ACC112 (cell line): ENCODE results near the gene BOLL.
"Not testable (repeated sequence)": the region's sequence is repeated elsewhere in the genome, so short reads cannot be mapped to it uniquely, and the experiment has no call there.

Experiments
- H2AFZ ChIP-seq: fragments of 200-600 bp; sonication (generic); one replicate; pipeline ENCODE4 v1.6.0; 2017; ENCODE audit warnings: antibody characterized with exemption, low read length; ENCODE audit not compliant: unreplicated experiment
- H3K27ac ChIP-seq: fragments of 200-600 bp; sonication (generic); 2 replicates; pipeline ENCODE4 v1.5.1; 2014; ENCODE audit warnings: low read depth, mild to moderate bottlenecking, antibody characterized with exemption, low read length, moderate library complexity
- H3K27me3 ChIP-seq: fragments of 200-600 bp; sonication (generic); 2 replicates; pipeline ENCODE4 v1.6.1; 2014; ENCODE audit warnings: mild to moderate bottlenecking, antibody characterized with exemption, low read length, moderate library complexity, mixed read lengths; ENCODE audit not compliant: insufficient read depth
- H3K36me3 ChIP-seq: fragments of 200-600 bp; sonication (generic); 2 replicates; pipeline ENCODE4 v1.6.1; 2016; ENCODE audit warnings: mild to moderate bottlenecking, antibody characterized with exemption, low read length, moderate library complexity, mixed read lengths; ENCODE audit not compliant: insufficient read depth
- H3K4me1 ChIP-seq: fragments of 200-600 bp; sonication (generic); one replicate; pipeline ENCODE4 v1.6.1; 2016; ENCODE audit warnings: low read length, mixed read lengths; ENCODE audit not compliant: insufficient read depth, unreplicated experiment, control insufficient read depth
- H3K4me3 ChIP-seq: fragments of 200-600 bp; sonication (generic); 2 replicates; pipeline ENCODE4 v1.5.1; 2014; ENCODE audit warnings: mild to moderate bottlenecking, low read depth, low read length
- H3K79me2 ChIP-seq: fragments of 200-600 bp; sonication (generic); one replicate; pipeline ENCODE4 v1.6.0; 2016; ENCODE audit warnings: low read length; ENCODE audit not compliant: control insufficient read depth, unreplicated experiment, insufficient read depth

Gene BOLL

DNA sequence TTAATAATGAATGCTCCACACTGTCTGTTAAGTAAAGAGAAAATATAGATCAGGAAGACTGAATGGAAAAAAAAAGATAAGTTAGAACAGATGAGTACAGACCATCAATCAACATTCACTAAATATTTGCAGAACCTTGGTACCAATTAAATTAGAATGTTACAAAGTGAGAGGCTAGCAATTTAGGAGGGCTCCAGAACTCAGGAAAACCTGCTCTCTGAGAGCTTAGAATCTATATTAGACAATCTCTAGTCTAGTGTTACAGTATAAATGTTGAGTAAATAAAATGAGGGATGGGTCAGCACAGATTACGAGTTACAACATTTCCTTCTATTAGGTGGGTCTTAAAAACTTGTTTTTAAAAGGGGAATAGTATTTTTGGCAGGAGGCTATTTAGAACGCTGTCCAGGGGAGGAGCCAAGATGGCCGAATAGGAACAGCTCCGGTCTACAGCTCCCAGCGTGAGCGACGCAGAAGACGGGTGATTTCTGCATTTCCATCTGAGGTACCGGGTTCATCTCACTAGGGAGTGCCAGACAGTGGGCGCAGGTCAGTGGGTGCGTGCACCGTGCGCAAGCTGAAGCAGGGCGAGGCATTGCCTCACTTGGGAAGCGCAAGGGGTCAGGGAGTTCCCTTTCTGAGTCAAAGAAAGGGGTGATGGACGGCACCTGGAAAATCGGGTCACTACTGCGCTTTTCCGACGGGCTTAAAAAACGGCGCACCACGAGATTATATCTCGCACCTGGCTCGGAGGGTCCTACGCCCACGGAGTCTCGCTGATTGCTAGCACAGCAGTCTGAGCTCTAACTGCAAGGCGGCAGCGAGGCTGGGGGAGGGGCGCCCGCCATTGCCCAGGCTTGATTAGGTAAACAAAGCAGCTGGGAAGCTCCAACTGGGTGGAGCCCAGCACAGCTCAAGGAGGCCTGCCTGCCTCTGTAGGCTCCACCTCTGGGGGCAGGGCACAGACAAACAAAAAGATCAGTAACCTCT lies 56.3 kb downstream of the BOLL start:
- not testable (repeated sequence) for H2AFZ ChIP-seq, H3K79me2 ChIP-seq

DNA sequence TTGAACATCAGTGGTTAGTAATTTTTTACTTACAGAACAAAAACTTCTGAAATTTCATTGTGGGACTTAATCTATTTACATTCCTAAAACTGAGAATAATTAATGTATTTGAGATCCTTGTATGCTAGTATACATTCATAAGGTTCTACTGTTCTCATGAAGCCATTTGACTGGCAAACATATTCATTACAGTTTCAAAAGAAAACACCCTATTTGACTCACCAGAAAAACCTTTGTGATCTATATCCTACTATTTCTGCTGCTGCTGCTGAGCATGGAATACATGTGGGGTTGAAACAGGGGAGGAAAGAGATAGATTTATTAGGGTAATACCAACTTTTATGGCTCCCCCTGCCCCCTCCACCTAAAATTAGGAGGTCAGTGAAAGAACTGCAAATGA lies 58.1 kb downstream of the BOLL start:
- H3K79me2 ChIP-seq, result no peaks in the 10 kb centered on the region

More for the DNA sequence above, 56.3 kb downstream of the BOLL start:
- H3K27me3 ChIP-seq, H3K27ac ChIP-seq, H3K4me3 ChIP-seq, H3K36me3 ChIP-seq, H3K4me1 ChIP-seq: not testable (repeated sequence)

DNA sequence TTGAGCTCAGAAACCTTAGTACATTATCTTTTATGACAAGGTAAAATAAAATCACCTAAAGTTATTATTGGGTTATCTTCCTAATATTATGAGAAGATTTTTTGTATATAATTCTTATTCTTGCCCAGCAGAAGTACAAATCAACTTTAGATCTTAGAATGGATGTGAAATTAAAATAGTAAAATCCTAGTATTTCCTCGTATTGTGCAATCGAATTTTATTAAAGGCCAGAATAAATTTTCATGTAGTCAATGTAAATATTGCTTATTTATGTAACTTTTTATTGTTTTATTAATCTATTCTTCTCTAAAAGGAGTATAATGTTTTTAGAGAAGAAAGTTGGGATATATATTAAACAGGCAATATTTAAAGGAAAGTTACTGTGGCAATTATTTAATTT lies 67.3 kb downstream of the BOLL start:
- H3K27me3 ChIP-seq, result no peaks in the 10 kb centered on the region
- H3K27ac ChIP-seq, result no peak overlapping the region
- H3K79me2 ChIP-seq, result no peaks in the 10 kb centered on the region
- no peaks in the 10 kb centered on the region for H3K4me1 ChIP-seq
- H3K4me3 ChIP-seq, result no peak overlapping the region
- no peaks in the 10 kb centered on the region; the same call in 1 of the 2 replicates for H3K36me3 ChIP-seq
- no peak overlapping the region for H2AFZ ChIP-seq

More for the DNA sequence above, 58.1 kb downstream of the BOLL start:
- no peak overlapping the region for H3K27ac ChIP-seq
- no peaks in the 10 kb centered on the region for H3K27me3 ChIP-seq
- H3K4me3 ChIP-seq, result no peak overlapping the region
- no peak overlapping the region for H2AFZ ChIP-seq
- H3K4me1 ChIP-seq, result no peaks in the 10 kb centered on the region
- H3K36me3 ChIP-seq, result no peaks in the 10 kb centered on the region

DNA sequence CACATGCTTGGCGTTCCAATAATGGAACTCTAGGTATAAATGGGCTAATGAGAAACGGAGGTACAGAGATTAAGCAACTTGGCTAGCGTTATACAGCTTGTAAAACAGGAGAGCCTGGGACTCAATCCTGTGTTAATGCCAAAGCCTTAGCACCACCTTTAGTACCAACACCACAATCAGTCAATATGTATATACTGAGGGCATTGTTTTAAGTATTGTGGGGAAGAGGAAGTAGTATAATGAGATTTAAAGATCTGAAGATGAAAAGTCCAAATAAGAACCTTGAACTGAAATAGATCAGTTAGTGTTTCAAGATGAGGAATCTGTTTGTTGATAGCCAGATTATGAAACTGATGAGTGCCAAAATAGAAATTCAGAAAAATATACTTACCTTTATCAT lies 71.8 kb downstream of the BOLL start:
- Histone ChIP-seq H3K27ac (no peak overlapping the region), H3K4me1 (peaks cover 14% of the 10 kb centered on the region), H3K27me3 (no peaks in the 10 kb centered on the region), H3K4me3 (no peak overlapping the region), H3K36me3 (peaks cover 3% of the 10 kb centered on the region), H2AFZ (no peak overlapping the region), H3K79me2 (peaks cover 23% of the 10 kb centered on the region)

DNA sequence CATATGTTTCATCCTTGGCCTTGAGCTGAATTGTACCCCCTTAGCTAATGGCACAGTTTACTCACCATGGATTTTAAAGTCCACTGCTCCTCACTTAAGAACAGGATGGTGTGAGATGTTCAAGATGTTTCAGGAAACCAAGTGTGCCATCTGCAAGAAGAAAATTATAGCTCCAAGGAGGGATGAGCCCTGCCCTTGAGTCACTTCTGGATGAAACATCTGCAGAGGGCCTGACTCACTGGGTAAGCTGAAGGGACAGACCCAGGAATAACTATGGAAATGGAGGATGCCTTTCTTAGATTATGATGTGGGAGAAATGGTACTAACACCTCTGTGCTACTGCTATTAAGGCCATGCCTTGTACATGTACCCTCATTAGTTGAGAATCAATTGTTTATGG lies 73.5 kb downstream of the BOLL start:
- Histone ChIP-seq H3K36me3 (peaks cover 3% of the 10 kb centered on the region), H3K27me3 (no peaks in the 10 kb centered on the region), H3K4me1 (peaks cover 14% of the 10 kb centered on the region), H2AFZ (no peak overlapping the region), H3K79me2 (peaks cover 36% of the 10 kb centered on the region), H3K4me3 (no peak overlapping the region), H3K27ac (no peak overlapping the region)

DNA sequence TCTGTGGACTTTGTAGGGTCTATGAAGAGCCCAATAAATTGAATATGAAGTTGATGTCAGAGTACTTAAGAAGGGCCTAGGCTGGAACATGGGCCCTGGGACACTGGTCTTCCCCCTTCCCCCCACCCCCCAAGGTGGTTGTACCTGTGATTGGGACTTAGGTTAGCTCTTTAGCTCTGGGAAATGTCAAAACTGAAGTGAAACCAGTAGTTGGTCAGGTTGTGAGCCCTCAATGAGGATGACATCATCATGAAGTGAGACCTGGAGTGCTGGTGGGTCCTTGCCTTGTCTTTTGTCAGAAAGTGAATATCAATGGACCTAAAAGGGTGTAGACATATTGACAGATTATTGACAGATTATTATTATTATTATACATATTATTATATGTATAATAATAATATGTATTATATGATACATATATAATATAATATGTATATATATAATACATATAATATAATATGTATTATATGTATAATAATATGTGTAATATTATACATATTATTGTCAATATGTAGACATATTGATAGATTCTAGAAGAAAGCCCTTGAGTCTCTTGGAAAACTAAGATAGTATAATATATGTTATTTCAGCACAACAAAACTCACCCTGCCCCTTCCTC lies 74.6 kb downstream of the BOLL start:
- Histone ChIP-seq H2AFZ (no peak overlapping the region), H3K79me2 (peaks cover 47% of the 10 kb centered on the region), H3K4me3 (no peak overlapping the region), H3K27me3 (no peaks in the 10 kb centered on the region), H3K4me1 (peaks cover 14% of the 10 kb centered on the region), H3K27ac (no peak overlapping the region), H3K36me3 (peaks cover 3% of the 10 kb centered on the region)

DNA sequence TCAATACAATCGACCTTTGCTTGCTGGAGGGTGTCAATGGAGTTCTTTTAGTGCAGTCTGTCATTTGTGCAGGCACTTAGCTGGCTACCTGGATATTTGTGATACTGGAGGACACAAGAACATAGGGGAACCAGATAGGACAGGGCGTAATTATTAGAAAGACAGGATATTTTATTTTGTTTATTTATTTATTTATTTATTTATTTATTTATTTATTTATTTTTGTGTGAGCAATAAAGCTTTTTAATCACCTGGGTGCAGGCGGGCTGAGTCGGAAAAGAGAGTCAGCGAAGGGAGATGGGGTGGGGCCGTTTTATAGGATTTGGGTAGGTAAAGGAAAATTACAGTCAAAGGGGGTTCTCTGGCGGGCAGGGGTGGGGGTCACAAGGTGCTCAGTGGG lies 76.0 kb downstream of the BOLL start:
- H3K79me2 ChIP-seq, result peaks cover 47% of the 10 kb centered on the region
- not testable (repeated sequence) for H3K27me3 ChIP-seq, H2AFZ ChIP-seq, H3K27ac ChIP-seq, H3K36me3 ChIP-seq
- H3K4me1 ChIP-seq, result peaks cover 14% of the 10 kb centered on the region
- H3K4me3 ChIP-seq, result peak overlapping the region; percentile 83; the same call in 1 of the 2 replicates

DNA sequence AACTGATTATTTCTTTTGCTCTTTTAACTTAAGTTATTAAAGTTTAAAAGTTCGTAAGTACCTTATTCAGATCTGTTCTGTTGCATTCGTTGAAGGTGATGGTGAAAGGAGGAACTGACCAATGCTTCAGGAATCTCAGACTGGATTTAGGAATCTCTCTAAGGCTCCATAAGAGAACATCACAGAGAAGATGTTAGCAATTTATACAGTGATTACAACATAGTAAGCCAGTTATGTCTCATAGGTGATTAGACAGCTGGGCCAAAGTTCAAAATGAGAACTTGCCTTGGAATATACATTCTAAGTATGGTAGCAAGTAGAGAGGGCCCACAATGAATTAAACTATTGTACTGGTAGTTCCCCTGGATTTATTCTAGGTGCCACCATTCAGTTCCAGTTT lies 76.8 kb downstream of the BOLL start:
- Histone ChIP-seq H3K27ac (peak overlapping the region; percentile 7; the same call in 1 of the 2 replicates), H3K27me3 (no peaks in the 10 kb centered on the region), H3K36me3 (peaks cover 3% of the 10 kb centered on the region; the same call in 1 of the 2 replicates), H3K79me2 (peaks cover 47% of the 10 kb centered on the region), H3K4me3 (peak overlapping the region; percentile 83), H3K4me1 (peaks cover 14% of the 10 kb centered on the region), H2AFZ (no peak overlapping the region)

DNA sequence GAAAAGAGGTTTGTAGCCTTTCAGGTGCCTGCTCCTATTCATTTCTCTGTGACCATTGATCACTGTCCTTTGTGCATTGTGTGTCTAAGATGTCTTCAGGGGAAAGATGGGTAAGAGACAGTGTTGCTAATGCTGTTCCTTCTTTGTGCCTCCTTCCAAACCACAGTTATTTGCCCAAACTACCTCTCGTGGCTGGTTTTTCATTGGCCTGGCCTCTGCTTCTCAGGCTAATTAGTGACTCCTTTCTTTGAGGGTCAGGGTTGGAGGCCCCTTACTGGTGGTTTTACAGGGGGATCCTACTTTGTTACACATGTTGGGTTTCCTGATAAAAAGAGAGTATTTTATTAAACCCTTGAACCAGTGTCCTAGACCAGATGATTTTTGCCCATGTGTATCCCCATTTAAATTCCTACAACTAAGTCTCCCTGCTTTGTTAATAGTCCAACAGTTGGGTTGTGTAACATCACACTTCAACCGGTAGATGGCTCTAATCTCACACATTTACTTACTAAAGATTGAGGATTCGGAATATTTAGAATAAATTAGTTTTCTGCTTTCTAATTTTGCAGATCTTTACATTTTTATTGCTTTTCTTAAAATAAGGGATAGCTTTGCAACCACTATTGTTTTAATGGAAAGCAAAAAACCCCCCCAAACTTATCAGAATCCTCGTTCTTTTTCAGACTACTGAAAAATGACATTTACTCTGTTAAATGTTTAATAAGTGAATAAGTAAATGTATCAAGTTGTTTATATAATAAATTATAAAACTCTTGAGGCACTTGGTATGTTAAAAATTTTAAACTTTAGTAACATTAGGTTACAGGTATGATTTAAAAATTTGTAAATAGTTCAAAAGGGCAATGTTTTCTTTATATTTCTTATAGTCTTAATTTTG lies 77.6 kb downstream of the BOLL start:
- peak overlapping the region; percentile 83 for H3K4me3 ChIP-seq
- H2AFZ ChIP-seq, result no peak overlapping the region
- peaks cover 14% of the 10 kb centered on the region for H3K4me1 ChIP-seq
- H3K79me2 ChIP-seq, result peaks cover 47% of the 10 kb centered on the region
- peaks cover 3% of the 10 kb centered on the region; the same call in 1 of the 2 replicates for H3K36me3 ChIP-seq
- H3K27ac ChIP-seq, result no peak overlapping the region; the same call in 1 of the 2 replicates
- no peaks in the 10 kb centered on the region for H3K27me3 ChIP-seq

DNA sequence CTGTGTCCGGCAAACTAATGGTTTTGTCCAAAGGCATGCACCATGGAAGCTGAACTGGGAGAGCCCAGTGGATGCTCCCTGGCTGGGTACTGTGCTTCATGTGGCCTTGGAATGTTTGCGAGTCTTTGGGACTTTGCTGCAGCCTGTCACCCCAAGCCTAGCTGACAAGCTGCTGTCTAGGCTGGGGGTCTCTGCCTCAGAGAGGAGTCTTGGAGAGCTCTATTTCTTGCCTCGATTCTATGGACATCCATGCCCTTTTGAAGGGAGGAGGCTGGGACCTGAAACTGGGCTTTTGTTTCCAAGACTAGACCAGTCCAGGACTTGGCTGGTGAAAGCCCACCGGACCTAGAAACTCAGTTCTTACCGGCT lies 78.3 kb downstream of the BOLL start:
- Histone ChIP-seq H3K27me3 (no peaks in the 10 kb centered on the region), H3K4me3 (peak overlapping the region; percentile 83), H3K79me2 (peaks cover 47% of the 10 kb centered on the region), H3K4me1 (peaks cover 14% of the 10 kb centered on the region), H2AFZ (no peak overlapping the region), H3K36me3 (peaks cover 3% of the 10 kb centered on the region; the same call in 1 of the 2 replicates), H3K27ac (no peak overlapping the region)
